Measurements from ENCODE around the gene SHE.

The SHE gene

GRCh38 chr1:154442006-154442740, 60.0 kb downstream of the SHE start:
- no peak for DNase-seq

- DNase-seq: no peak
These were observed 60.8 kb downstream of the SHE start for GRCh38 chr1:154441241-154441888.

GRCh38 chr1:154440036-154440804, 62.0 kb downstream of the SHE start:
- DNase-seq: no peak

GRCh38 chr1:154436433-154436832, 65.8 kb downstream of the SHE start:
- DNase-seq: no peak

DNA sequence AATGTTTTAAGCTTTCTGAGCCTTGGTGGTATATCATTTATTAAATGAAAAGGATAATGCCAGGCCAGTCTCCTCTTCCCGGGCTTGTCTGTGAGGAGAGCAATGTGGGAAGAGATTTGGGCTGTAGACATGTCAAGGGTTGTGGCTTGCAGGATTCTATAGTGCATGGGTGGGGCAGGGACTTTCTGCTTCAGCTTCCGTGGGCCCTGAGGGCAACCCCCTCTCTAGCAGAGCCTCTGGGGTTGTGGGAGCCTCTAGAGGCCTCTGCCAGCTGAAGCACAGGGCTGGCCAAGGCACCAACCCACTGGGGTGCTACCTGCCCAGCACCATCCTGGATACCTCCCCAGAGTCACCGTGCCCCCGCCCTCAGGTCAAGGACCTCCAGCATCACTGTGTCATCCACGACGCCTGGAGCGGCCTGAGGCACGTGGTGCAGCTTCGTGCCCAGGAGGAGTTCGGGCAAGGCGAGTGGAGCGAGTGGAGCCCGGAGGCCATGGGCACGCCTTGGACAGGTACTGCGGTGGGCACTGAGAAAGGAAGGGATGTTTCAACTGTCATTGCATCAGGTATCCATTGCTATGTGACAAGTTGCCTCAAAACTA, 66.5 kb downstream of the SHE start:
- DNase-seq: no peak

DNA sequence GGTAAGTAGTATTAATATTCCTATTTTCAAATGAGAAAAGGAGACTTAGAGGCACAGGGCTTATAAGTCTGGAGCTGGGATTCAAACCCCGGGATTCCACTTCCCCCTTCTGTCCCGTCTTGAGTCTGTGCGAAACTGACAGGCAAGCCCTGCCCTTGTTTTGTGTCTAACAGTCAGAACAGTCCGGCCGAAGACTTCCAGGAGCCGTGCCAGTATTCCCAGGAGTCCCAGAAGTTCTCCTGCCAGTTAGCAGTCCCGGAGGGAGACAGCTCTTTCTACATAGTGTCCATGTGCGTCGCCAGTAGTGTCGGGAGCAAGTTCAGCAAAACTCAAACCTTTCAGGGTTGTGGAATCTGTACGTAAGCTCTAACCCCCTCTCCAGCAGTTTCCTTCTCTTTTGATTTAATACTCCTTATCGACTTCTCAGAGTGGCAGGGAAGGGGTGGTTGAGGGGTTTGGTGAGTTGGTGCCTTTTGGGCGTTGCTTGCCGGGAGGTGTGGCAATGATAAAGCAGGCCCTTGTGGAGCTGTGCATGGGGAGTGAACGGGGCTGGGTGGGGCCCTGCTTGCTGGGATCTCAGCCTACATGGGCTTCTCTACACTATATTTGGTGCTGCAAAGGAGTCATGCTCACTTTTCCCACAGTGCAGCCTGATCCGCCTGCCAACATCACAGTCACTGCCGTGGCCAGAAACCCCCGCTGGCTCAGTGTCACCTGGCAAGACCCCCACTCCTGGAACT, 67.7 kb downstream of the SHE start:
- no peak for DNase-seq

- peak; percentile 37 for DNase-seq
These were observed 68.9 kb downstream of the SHE start for GRCh38 chr1:154433161-154433764.

GRCh38 chr1:154431586-154432373, 70.4 kb downstream of the SHE start:
- DNase-seq: peak; percentile 43

DNA sequence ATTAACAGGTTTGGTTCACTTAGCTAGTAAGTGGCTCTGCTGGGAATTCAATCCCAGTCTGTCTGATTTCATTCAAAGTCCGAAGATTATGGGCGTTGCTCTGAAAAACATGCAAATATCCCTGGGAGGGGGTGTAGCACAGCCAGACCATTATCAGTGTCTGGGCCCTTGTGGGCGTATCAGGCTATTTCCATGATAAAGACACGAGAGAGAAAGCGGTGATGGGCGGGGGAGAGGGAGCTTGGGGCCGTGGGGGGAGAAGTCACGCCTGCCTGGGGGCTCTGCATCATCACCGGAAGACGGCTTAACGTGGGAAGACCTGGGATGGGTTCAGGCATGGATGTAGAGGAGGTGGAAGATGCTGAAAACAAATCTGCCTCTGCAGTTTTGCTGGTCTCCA, 71.3 kb downstream of the SHE start:
- no peak for DNase-seq

- no peak for DNase-seq
These were observed 72.2 kb downstream of the SHE start for GRCh38 chr1:154429841-154430611.

All from stimulated activated CD4-positive, alpha-beta T cell treated with anti-CD3 and anti-CD28 coated beads, Interleukin-12 subunit alpha, Interleukin-12 subunit beta, amount 100 ng/mL, for 4 hours (primary cell).